GM19455 (cell line): ENCODE measurements around the gene RARG.
A peak's percentile ranks its signal among the peaks of the same experiment; 100 is the strongest.

Source experiments
- ATAC-seq: cut with Tn5 transposase; IDR thresholded peaks from one replicate; pipeline ENCODE4 v1.9.1; 2021; ENCODE audit not compliant: unreplicated experiment

RARG gene

GRCh38 chr12:53224061-53224896 is 7.7 kb downstream of the RARG start:
- ATAC-seq: no peak

GRCh38 chr12:53223389-53224060 is 8.5 kb downstream of the RARG start:
- no peak for ATAC-seq

GRCh38 chr12:53222806-53223261 is 9.2 kb downstream of the RARG start:
- no peak for ATAC-seq

GRCh38 chr12:53222170-53222721 is 9.8 kb downstream of the RARG start:
- ATAC-seq: no peak

GRCh38 chr12:53221203-53222080 is 10.6 kb downstream of the RARG start:
- peak; percentile 23 for ATAC-seq

GRCh38 chr12:53220694-53221202 is 11.3 kb downstream of the RARG start:
- peak; percentile 60 for ATAC-seq

GRCh38 chr12:53219956-53220693 is 11.9 kb downstream of the RARG start:
- peak; percentile 41 for ATAC-seq

GRCh38 chr12:53219292-53219955 is 12.6 kb downstream of the RARG start:
- no peak for ATAC-seq

GRCh38 chr12:53218551-53219291 is 13.3 kb downstream of the RARG start:
- no peak for ATAC-seq

- no peak for ATAC-seq
These were observed 14.1 kb downstream of the RARG start for GRCh38 chr12:53217931-53218307.

- ATAC-seq: no peak
These were observed 14.7 kb downstream of the RARG start for GRCh38 chr12:53217051-53217930.

- ATAC-seq: no peak
These were observed 16.5 kb downstream of the RARG start for GRCh38 chr12:53215497-53215896.

- ATAC-seq: no peak
These were observed 17.1 kb downstream of the RARG start for GRCh38 chr12:53214687-53215455.

- no peak for ATAC-seq
These were observed 17.8 kb downstream of the RARG start for GRCh38 chr12:53214221-53214620.

GRCh38 chr12:53213348-53213747 is 18.7 kb downstream of the RARG start:
- no peak for ATAC-seq

GRCh38 chr12:53212931-53213330 is 19.1 kb downstream of the RARG start:
- ATAC-seq: no peak
